NOMO-1 treated with dmso at 0.1 percent for 144 hours (cell line): ENCODE results near the gene RORC.
"Not testable (repeated sequence)": the region's sequence is repeated elsewhere in the genome, so short reads cannot be mapped to it uniquely, and the experiment has no call there.

Experiments used
- DNase-seq: peaks from one replicate; lab custom pipeline; 2025; ENCODE audit not compliant: unreplicated experiment; lab: John Stamatoyannopoulos, UW

The RORC gene

DNA sequence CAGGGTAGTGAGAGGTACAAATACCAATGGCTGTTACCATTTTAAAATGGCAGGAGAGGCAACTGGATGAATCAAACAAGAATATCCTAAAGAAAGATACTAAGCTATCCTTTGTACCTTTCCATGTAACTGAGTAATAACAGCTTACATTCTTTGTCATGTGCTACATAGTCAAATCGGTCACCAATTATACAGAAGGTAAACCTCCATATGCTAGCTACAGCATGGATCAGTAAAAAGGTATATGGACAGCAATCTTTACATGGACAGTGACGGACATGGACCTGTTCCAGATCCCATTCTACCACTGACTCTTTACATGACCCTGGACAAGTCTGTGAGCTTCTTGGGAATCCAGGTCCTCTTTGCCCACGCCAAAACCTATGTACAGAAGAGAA is 54.9 kb downstream of the RORC start:
- no peak for DNase-seq

DNA sequence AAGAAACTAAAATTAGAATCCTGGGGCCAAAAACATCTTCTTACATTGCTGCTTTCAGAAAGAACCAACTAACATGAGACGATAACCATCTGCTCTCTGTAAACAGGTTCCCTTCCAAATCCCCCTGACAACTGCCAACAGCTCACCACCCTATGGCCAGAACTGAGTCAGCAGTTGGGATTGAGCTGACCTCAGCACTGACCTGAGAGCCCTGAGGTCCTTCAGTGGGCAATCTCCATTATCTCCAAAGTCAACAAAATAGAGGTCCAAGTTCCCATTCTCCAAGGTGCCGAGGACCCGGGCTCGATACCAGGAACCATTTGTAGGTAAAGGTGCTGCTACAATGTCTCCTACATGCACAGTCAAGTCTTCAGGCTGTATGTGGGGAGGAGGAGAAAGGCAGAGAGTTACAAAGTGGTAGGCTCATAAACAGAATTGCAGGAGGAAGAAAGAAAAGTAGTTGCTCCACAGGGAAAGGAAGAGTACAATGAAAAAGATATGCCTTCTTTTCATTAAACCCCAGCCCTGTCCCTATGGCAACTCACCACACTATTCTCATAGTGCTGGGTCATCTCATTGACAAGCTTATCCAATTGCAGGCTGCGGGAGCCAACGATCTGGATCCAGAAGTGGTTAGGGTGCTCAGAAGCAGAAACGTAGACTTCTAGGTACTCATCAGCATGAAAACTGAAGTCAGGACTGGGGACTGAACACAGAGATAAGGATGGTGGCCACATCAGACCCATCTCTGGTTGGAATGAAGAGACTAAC is 55.5 kb downstream of the RORC start:
- DNase-seq = no peak

DNA sequence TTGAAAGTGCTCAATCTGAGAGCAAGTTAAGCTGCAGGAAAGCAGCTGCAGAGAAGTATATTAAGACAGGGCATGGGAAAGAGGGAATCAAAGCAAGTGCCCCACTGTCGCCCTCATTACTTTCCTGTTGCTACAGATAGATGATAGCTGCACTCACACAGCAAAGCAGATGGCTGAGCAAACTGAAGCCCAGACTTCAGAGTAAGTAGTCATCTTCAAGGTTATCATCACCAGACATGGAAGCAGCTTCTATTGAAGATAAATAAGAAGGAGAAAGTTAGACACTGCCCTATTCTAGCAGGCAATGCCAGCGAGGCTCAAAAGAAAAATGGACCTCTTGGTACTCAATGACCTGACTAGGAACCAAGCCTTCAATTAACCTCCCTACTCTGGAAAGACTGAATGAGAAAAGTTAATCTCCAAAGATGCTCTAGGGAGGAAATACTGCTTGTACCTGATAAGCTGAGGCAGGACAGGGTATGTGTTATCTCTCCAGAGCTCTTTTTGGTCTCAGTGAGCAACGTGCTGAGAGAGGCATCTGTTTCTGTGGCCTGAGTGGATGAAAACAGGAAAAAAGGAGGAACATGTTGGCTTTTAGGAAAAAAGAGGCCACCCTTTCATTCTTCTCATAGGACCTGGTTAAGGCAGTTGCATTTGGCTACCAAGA is 57.2 kb downstream of the RORC start:
- DNase-seq = no peak

DNA sequence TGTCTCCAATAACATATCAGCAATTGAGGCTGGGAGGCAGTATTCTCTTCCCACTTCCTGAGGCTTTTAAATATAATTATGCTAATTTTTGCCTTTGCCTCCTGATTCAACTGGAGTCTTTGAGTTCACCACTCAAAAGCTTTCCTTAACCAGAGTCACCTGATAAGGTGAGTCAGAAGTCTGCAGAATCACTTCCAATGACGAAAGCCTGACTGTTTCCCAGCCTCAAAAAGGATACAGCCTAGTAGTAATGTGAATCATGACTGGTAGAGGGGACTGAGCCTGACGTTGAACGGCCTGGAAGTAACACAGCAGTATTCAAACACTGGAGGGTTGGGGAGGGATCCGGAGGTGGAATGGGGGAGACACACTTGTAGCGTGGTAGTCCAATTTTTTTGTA is 57.9 kb downstream of the RORC start:
- DNase-seq = no peak

DNA sequence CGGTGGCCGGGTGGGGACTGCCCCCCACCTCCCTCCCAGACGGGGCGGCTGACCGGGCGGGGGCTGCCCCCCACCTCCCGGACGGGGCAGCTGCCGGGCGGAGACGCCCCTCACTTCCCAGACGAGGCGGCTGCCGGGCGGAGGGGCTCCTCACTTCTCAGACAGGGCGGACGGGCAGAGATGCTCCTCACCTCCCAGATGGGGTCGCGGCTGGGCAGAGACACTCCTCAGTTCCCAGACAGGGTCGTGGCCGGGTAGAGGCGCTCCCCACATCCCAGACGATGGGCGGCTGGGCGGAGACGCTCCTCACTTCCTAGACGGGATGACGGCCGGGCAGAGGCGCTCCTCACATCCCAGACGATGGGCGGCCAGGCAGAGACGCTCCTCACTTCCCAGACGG is 62.3 kb downstream of the RORC start:
- DNase-seq = not testable (repeated sequence)

DNA sequence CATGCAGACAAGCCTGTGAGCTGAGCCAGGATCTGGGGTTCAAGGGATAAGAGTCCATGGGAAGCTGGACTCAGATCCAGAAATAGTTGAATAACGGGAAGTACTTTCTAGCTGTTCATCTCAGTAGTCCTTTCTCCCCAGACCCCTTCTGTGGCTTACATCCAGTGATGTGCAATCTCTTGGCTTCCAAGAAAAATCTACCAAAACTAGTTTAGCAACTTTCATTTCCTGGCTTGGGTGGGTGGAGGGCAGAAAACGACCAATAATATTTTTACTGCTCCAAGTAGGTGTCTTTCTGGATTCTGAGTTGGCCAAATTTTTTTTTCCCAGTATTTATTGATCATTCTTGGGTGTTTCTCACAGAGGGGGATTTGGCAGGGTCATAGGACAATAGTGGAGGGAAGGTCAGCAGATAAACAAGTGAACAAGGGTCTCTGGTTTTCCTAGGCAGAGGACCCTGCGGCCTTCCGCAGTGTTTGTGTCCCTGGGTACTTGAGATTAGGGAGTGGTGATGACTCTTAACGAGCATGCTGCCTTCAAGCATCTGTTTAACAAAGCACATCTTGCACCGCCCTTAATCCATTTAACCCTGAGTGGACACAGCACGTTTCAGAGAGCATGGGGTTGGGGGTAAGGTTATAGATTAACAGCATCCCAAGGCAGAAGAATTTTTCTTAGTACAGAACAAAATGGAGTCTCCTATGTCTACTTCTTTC is 63.1 kb downstream of the RORC start:
- DNase-seq = not testable (repeated sequence)

DNA sequence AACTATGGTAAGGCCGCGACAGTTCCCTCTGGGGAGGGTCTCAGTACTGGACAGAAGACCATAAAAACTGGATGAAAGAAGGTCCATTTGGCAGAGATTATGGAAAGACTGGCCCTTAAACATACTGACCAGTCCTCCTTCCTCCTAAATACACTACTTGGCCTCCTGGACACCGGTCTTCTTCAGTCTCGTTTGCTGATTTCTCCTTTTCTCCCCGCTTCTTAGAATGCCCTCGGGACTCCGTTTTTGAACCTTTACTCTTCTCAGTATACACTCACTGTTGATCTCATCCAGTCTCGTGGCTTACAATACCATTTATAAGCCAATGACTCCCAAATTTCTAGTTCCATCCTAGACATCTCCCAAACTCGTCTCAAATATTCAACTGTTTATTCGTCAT is 67.6 kb downstream of the RORC start:
- DNase-seq = no peak

DNA sequence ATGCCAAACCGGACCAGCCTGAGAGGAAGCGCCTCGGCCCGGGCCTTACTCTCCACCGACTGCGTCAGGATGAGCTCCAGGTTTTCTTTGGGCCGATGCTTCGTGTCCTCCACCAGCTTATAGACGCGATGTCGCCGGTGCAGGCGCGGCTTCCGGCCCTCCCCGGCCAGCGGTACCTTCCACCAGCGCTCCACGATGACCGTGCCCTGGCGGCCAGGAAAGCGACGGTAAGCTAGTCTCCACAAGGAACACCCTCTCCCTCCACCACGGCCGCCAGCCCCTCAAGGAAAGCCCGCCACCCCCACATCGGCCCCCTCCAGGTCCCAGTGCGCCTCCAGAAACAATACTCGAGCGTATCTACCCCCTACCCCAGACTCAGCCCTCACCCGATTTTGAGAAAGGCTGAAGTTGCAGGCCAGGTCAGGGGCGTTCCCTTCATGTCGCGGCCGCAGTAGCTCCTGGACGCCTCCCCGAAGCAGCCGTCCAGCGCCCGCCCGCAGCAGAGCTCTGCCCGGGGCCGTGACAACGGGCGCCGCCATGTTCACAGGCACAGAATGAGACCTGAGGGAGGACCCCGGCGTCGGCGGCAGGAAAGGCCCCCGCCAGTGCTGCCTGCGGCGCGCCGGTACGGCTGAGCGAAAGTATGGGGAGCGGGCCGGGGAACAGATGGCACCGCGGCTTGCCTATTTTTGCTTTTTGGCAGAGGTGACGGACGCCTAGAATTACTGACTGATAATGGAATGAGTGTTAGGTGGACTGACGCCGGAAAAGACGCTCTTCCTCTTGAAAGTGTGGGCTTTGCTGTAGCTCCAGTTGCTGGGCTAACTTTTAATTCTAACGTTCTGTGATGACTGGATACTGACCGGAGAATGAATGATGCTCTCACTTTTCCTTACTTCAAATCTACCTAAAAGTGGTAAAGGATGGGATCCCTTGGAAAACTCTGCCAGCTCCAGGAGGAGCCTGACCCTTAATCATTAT is 68.4 kb downstream of the RORC start, which contains the start of gene MRPL9:
TSS of gene MRPL9 (minus strand) at position 556 of the 981 bp plus-strand sequence. CDS start at position 539, 17 bp downstream.
- DNase-seq = peak; percentile 71

DNA sequence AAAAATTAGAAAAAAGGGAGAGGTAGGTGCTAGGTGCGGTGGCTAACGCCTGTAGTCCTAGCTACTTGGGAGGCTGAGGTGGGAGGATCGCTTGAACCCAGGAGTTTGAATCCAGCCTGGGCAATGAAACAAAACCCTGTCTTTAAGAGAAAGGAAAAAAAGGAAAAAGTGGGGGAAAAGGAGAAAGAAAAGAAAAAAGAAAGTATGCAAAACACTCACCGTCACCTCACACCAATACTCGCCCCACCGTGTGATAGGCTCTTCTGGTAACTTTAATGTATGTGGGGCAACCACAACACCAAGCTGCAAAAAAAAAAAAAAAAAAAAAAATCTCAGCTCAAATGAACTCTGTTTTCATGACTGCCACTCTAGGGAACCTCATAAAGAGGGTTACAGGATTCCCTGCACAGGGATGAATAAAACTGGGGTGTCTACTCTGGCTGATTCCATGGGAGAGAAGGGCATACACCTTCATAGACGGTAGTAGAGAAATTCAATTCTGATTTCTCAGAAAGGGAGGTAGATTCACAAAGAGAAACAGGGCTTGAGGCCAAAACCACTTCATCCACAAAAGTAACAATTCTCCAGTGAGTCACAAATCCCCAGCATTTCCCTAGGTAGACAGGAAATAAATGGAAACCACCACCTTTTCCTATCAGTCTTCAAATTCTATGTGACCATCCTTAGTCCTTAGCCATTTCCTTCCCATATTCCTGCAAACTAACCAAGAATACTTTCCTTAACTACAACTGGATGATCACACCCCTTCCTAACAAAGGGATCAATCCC is 70.8 kb downstream of the RORC start:
- DNase-seq = no peak

DNA sequence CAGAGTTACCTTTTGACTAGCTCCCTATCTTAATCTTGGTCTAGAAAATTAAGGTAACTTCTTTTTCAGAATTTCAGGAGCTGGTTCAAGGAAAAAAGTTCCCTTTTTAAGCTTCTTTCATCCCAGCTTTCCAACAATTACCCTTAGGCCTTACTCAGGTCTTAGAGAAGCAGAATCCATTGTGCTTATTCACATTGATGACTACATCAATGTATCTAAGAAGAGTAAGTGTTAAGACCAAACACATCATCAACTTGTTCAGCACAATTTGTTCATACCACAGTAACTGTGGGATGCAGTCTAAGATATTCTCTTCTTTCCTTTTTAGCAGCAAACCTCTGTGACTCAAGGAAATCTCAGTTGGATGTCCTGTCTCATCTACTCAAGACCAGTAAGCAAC is 72.4 kb downstream of the RORC start:
- no peak for DNase-seq

DNA sequence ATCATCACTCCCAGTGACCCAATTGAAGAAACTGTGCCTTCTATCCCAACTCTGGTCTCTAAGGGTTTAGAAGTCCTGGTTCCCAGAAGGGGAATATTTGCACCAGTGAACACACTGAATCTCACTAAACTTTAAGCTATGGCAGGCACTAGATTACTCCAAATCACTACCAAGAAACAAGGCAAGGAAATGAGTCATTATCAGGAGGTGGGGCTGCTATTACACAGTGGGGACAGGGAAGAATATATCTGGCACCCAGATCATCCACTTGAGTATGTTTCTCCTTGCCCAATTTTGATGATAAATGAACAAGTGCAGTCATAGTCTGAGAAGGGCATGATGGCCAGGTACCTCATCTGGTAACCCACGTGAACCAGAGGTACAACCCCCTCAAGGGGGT is 75.3 kb downstream of the RORC start:
- no peak for DNase-seq
